ENCODE measurements around the gene CYB5R3.

DNA sequence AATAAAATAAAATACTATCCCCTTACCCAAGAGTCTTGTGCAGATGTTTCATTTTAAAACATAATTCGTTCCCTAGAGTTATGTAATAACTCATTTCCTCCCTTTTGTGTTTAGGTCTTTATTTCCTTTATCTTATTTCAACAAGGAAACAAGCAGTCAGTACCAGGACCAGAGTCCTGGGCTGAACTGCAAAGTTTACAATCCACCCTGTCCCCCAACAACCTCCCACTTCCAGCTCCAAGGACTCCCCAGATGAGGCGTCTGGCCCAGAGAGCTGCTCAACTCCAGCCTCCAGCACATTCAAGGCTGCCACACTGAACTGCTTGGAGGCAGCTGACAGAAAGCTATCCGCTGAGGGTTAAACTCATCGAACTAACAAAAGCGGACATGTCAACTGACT lies 39.0 kb downstream of the CYB5R3 start:
- TF ChIP-seq, protein P1, sequence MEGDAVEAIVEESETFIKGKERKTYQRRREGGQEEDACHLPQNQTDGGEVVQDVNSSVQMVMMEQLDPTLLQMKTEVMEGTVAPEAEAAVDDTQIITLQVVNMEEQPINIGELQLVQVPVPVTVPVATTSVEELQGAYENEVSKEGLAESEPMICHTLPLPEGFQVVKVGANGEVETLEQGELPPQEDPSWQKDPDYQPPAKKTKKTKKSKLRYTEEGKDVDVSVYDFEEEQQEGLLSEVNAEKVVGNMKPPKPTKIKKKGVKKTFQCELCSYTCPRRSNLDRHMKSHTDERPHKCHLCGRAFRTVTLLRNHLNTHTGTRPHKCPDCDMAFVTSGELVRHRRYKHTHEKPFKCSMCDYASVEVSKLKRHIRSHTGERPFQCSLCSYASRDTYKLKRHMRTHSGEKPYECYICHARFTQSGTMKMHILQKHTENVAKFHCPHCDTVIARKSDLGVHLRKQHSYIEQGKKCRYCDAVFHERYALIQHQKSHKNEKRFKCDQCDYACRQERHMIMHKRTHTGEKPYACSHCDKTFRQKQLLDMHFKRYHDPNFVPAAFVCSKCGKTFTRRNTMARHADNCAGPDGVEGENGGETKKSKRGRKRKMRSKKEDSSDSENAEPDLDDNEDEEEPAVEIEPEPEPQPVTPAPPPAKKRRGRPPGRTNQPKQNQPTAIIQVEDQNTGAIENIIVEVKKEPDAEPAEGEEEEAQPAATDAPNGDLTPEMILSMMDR (conservative IDR thresholded peaks at IDR 0.05; ENCODE audit: low read depth, low read length): no peak
- TF ChIP-seq EZH2 (IDR thresholded peaks at IDR 0.05; ENCODE audit: borderline replicate concordance, low read depth, low read length, poor library complexity, severe bottlenecking): no peak
